Stimulated activated CD8-positive, alpha-beta memory T cell treated with anti-CD3 and anti-CD28 coated beads, Interleukin-7, amount 100 ng/mL, for 24 hours (primary cell): Measurements from ENCODE around the gene TOR4A.

Source experiments
- DNase-seq: peaks from one replicate; pipeline ENCODE4 v3.0.0-alpha.2; 2020; ENCODE audit warnings: low read depth

TOR4A gene

GRCh38 chr9:137277329-137278041 is at the start of gene TOR4A:
Gene TOR4A (plus strand): TSS chr9:137277726. CDS start chr9:137278690, 964 bp downstream.
- no peak for DNase-seq

GRCh38 chr9:137227853-137228505 is 49.5 kb upstream of the TOR4A start:
- DNase-seq: no peak

GRCh38 chr9:137228506-137228967 is 49.0 kb upstream of the TOR4A start:
- no peak for DNase-seq

- no peak for DNase-seq
Observed at GRCh38 chr9:137228968-137229896, 48.3 kb upstream of the TOR4A start.

- no peak for DNase-seq
Observed at GRCh38 chr9:137229903-137230704, 47.4 kb upstream of the TOR4A start.

- no peak for DNase-seq
Observed at GRCh38 chr9:137230705-137231371, 46.7 kb upstream of the TOR4A start, which contains the start of gene SLC34A3. Gene SLC34A3 (plus strand): TSS chr9:137230901. CDS start chr9:137231703, 802 bp downstream.

GRCh38 chr9:137231372-137232039 is 46.0 kb upstream of the TOR4A start:
- no peak for DNase-seq

GRCh38 chr9:137232101-137232500 is 45.4 kb upstream of the TOR4A start:
- DNase-seq: no peak

- no peak for DNase-seq
Observed at GRCh38 chr9:137232510-137232909, 45.0 kb upstream of the TOR4A start.

- no peak for DNase-seq
Observed at GRCh38 chr9:137233143-137233980, 44.2 kb upstream of the TOR4A start.

- DNase-seq: no peak
Observed at GRCh38 chr9:137234055-137234697, 43.4 kb upstream of the TOR4A start.

- no peak for DNase-seq
Observed at GRCh38 chr9:137234758-137235423, 42.6 kb upstream of the TOR4A start.

GRCh38 chr9:137235424-137236237 is 41.9 kb upstream of the TOR4A start:
- no peak for DNase-seq

GRCh38 chr9:137236238-137236935 is 41.1 kb upstream of the TOR4A start:
- DNase-seq: peak; percentile 80

GRCh38 chr9:137236936-137237421 is 40.5 kb upstream of the TOR4A start:
- DNase-seq: no peak
